NB4 (cell line): ENCODE results near the gene MAPK8IP3.

Experiments used
- MYC ChIP-seq: IDR thresholded peaks from 2 replicates; pipeline ENCODE4 v1.6.1; 2011; ENCODE audit warnings: low read depth, low read length
- POLR2A ChIP-seq: IDR thresholded peaks from 2 replicates; pipeline ENCODE4 v1.6.1; 2011; ENCODE audit warnings: mild to moderate bottlenecking; ENCODE audit not compliant: insufficient read length; ENCODE audit errors: extremely low read depth
- TF ChIP-seq, protein P1 (sequence below): IDR thresholded peaks from one replicate; pipeline ENCODE4 v1.5.1; 2012; ENCODE audit warnings: low read depth, low read length
- TF ChIP-seq, protein P2 (sequence below): IDR thresholded peaks from 2 replicates; pipeline ENCODE4 v1.6.1; 2011; ENCODE audit warnings: low read depth, low read length

- TF ChIP-seq, protein P1, sequence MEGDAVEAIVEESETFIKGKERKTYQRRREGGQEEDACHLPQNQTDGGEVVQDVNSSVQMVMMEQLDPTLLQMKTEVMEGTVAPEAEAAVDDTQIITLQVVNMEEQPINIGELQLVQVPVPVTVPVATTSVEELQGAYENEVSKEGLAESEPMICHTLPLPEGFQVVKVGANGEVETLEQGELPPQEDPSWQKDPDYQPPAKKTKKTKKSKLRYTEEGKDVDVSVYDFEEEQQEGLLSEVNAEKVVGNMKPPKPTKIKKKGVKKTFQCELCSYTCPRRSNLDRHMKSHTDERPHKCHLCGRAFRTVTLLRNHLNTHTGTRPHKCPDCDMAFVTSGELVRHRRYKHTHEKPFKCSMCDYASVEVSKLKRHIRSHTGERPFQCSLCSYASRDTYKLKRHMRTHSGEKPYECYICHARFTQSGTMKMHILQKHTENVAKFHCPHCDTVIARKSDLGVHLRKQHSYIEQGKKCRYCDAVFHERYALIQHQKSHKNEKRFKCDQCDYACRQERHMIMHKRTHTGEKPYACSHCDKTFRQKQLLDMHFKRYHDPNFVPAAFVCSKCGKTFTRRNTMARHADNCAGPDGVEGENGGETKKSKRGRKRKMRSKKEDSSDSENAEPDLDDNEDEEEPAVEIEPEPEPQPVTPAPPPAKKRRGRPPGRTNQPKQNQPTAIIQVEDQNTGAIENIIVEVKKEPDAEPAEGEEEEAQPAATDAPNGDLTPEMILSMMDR, result no peak
- TF ChIP-seq POLR2A (no peak), MYC (no peak)
- TF ChIP-seq, protein P2, sequence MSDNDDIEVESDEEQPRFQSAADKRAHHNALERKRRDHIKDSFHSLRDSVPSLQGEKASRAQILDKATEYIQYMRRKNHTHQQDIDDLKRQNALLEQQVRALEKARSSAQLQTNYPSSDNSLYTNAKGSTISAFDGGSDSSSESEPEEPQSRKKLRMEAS, result no peak
Observed at GRCh38 chr16:1657841-1658240, 48.2 kb upstream of the MAPK8IP3 start.
